Coronary artery (tissue), 2 donors: Measurements from ENCODE around the gene TMEM154.

Experiments
- DNase-seq: peaks from one replicate; pipeline ENCODE4 v3.0.0-alpha.2; 2017; ENCODE audit warnings: low spot score
- H3K27ac ChIP-seq, 2 donors: fragments of 200-600 bp; sonication (generic); one replicate each; pipeline ENCODE4 v1.5.1; 2016 to 2019
- H3K4me3 ChIP-seq: fragments of 200-600 bp; sonication (generic); 2 replicates; pipeline ENCODE4 v1.5.1; 2016; ENCODE audit warnings: mild to moderate bottlenecking, moderate library complexity
- CTCF ChIP-seq: fragments of 200-600 bp; sonication (generic); IDR thresholded peaks from one replicate; pipeline ENCODE4 v1.5.1; 2019; ENCODE audit warnings: antibody characterized with exemption

Gene TMEM154

GRCh38 chr4:152660526-152660925 is 19.3 kb downstream of the TMEM154 start:
- no peak for DNase-seq
- Histone ChIP-seq H3K4me3 (no peak overlapping the region), H3K27ac (no peak overlapping the region)
- no peak for TF ChIP-seq CTCF

- Histone ChIP-seq H3K4me3 (no peak overlapping the region), H3K27ac (no peak overlapping the region)
- DNase-seq = no peak
- TF ChIP-seq CTCF = no peak
Measured at GRCh38 chr4:152659806-152660205, 20.0 kb downstream of the TMEM154 start.

GRCh38 chr4:152657657-152658056 is 22.1 kb downstream of the TMEM154 start:
- no peak for DNase-seq
- Histone ChIP-seq H3K27ac (no peak overlapping the region), H3K4me3 (no peak overlapping the region)
- TF ChIP-seq CTCF = no peak

- no peak for DNase-seq
- TF ChIP-seq CTCF = no peak
- H3K4me3 ChIP-seq = no peak overlapping the region
- H3K27ac ChIP-seq = no peak overlapping the region
Measured at GRCh38 chr4:152655272-152656129, 24.3 kb downstream of the TMEM154 start.

GRCh38 chr4:152652102-152652501 is 27.7 kb downstream of the TMEM154 start:
- Histone ChIP-seq H3K4me3 (no peak overlapping the region), H3K27ac (no peak overlapping the region)
- DNase-seq = no peak
- TF ChIP-seq CTCF = no peak

GRCh38 chr4:152651473-152652060 is 28.2 kb downstream of the TMEM154 start:
- Histone ChIP-seq H3K4me3 (no peak overlapping the region), H3K27ac (no peak overlapping the region)
- no peak for DNase-seq
- TF ChIP-seq CTCF = no peak

GRCh38 chr4:152646221-152646620 is 33.6 kb downstream of the TMEM154 start:
- no peak overlapping the region for H3K27ac ChIP-seq
- no peak for TF ChIP-seq CTCF
- DNase-seq = no peak
- no peak overlapping the region for H3K4me3 ChIP-seq
